ENCODE data around the gene TNNI2.

TNNI2 gene

GRCh38 chr11:1836011-1836945, 2.5 kb upstream of the TNNI2 start:
- peaks cover 50 to 63% of the 10 kb centered on the region in 2 experiments for H3K4me1 ChIP-seq (ENCODE audit: control insufficient read depth in 1 of 2, insufficient read depth in 1 of 2, low read depth in 1 of 2, low read length in 1 of 2)

GRCh38 chr11:1837171-1838076, 1.4 kb upstream of the TNNI2 start:
- H3K27me3 ChIP-seq = peaks cover 21% of the 10 kb centered on the region

More at GRCh38 chr11:1836011-1836945, 2.5 kb upstream of the TNNI2 start:
- Histone ChIP-seq H3K9me3 (no peaks in the 10 kb centered on the region), H3K27me3 (peaks cover 21% of the 10 kb centered on the region), H3K27ac (no peak overlapping the region), H3K36me3 (no peaks in the 10 kb centered on the region), H3K4me3 (ENCODE audit: low read depth in 1 of 2, low read length in 1 of 2) (no peak overlapping the region)
- no peak for TF ChIP-seq CTCF (IDR thresholded peaks at IDR 0.05)

GRCh38 chr11:1838077-1838425, 730 bp upstream of the TNNI2 start:
- H3K27me3 ChIP-seq = peaks cover 21% of the 10 kb centered on the region
- H3K9me3 ChIP-seq = no peaks in the 10 kb centered on the region
- H3K36me3 ChIP-seq = no peaks in the 10 kb centered on the region
- H3K4me3 ChIP-seq (ENCODE audit: low read depth in 1 of 2, low read length in 1 of 2) = peak overlapping the region in 1 of 2 experiments; percentile 23
- peaks cover 53 to 63% of the 10 kb centered on the region in 2 experiments for H3K4me1 ChIP-seq (ENCODE audit: control insufficient read depth in 1 of 2, insufficient read depth in 1 of 2, low read depth in 1 of 2, low read length in 1 of 2)
- TF ChIP-seq CTCF (IDR thresholded peaks at IDR 0.05) = no peak
- H3K27ac ChIP-seq = peak overlapping the region; percentile 100

More at GRCh38 chr11:1837171-1838076, 1.4 kb upstream of the TNNI2 start:
- Histone ChIP-seq H3K4me3 (ENCODE audit: low read depth in 1 of 2, low read length in 1 of 2) (peak overlapping the region in 1 of 2 experiments; percentile 23), H3K27ac (peak overlapping the region; percentile 100), H3K36me3 (no peaks in the 10 kb centered on the region), H3K9me3 (no peaks in the 10 kb centered on the region), H3K4me1 (ENCODE audit: control insufficient read depth in 1 of 2, insufficient read depth in 1 of 2, low read depth in 1 of 2, low read length in 1 of 2) (peaks cover 53 to 63% of the 10 kb centered on the region in 2 experiments)
- peak; percentile 85 for TF ChIP-seq CTCF (IDR thresholded peaks at IDR 0.05)

- peak overlapping the region; percentile 73 to 77 for H3K4me3 ChIP-seq (ENCODE audit: low read depth in 1 of 2, low read length in 1 of 2)
- peak overlapping the region; percentile 100 for H3K27ac ChIP-seq
- no peaks in the 10 kb centered on the region for H3K36me3 ChIP-seq
- H3K9me3 ChIP-seq = no peaks in the 10 kb centered on the region
- no peak for TF ChIP-seq CTCF (IDR thresholded peaks at IDR 0.05)
- H3K27me3 ChIP-seq = peaks cover 10% of the 10 kb centered on the region
- peaks cover 66 to 72% of the 10 kb centered on the region in 2 experiments for H3K4me1 ChIP-seq (ENCODE audit: control insufficient read depth in 1 of 2, insufficient read depth in 1 of 2, low read depth in 1 of 2, low read length in 1 of 2)
Observed at GRCh38 chr11:1839204-1839923, 583 bp downstream of the TNNI2 start.

Data from neutrophil (primary cell).